DND-41 (cell line): ENCODE results near the gene CRK.

Experiments
- ATAC-seq: fragments of 200-7000 bp; cut with Tn5 transposase; 3 replicates; pipeline ENCODE4 v1.9.1; 2021; ENCODE audit warnings: low read depth; ENCODE audit not compliant: insufficient read depth
- DNase-seq: peaks from one replicate; pipeline ENCODE4 v3.0.0-alpha.2; 2020
- H2AFZ ChIP-seq: 2 replicates; pipeline ENCODE4 v1.6.0; 2012; ENCODE audit warnings: low read depth, low read length
- H3K27ac ChIP-seq: 2 replicates; pipeline ENCODE4 v1.5.1; 2012; ENCODE audit warnings: low read length, inconsistent platforms
- H3K27me3 ChIP-seq: fragments of 200-600 bp; sonication (generic); 2 replicates; pipeline ENCODE4 v1.6.0; 2012; ENCODE audit warnings: low read length, mild to moderate bottlenecking, inconsistent platforms; ENCODE audit not compliant: insufficient read depth, poor library complexity
- H3K36me3 ChIP-seq: 2 replicates; pipeline ENCODE4 v1.5.1; 2012; ENCODE audit warnings: low read length, inconsistent platforms; ENCODE audit not compliant: insufficient read depth
- H3K4me1 ChIP-seq: 2 replicates; pipeline ENCODE4 v1.5.1; 2012; ENCODE audit warnings: mild to moderate bottlenecking, low read length; ENCODE audit not compliant: insufficient read depth
- H3K4me2 ChIP-seq: 2 replicates; pipeline ENCODE4 v1.6.0; 2012; ENCODE audit warnings: mild to moderate bottlenecking, moderate library complexity, low read length, inconsistent platforms; ENCODE audit not compliant: insufficient read depth
- H3K4me3 ChIP-seq, 2 experiments: fragments of 200-600 bp in 1 of 2; shearing (Covaris generic) in 1 of 2; 2 replicates each; pipeline ENCODE4 v1.5.1; 2012 to 2016; ENCODE audit warnings: inconsistent platforms in 2 of 2, low read length in 2 of 2, mild to moderate bottlenecking in 2 of 2, low read depth in 1 of 2, moderate library complexity in 1 of 2
- H3K79me2 ChIP-seq: 2 replicates; pipeline ENCODE4 v1.6.0; 2012; ENCODE audit warnings: low read length, inconsistent platforms; ENCODE audit not compliant: insufficient read depth
- H3K9ac ChIP-seq: 2 replicates; pipeline ENCODE4 v1.6.0; 2012; ENCODE audit warnings: low read depth, mild to moderate bottlenecking, inconsistent platforms, low read length, moderate library complexity
- H3K9me3 ChIP-seq: 2 replicates; pipeline ENCODE4 v1.5.1; 2012; ENCODE audit warnings: low read length, moderate library complexity, mild to moderate bottlenecking, inconsistent platforms; ENCODE audit not compliant: insufficient read depth, severe bottlenecking
- H4K20me1 ChIP-seq: 2 replicates; pipeline ENCODE4 v1.6.0; 2012; ENCODE audit warnings: low read length; ENCODE audit not compliant: insufficient read depth
- CTCF ChIP-seq: IDR thresholded peaks from 2 replicates; pipeline ENCODE4 v1.5.1; 2012; ENCODE audit warnings: borderline replicate concordance, low read length, moderate library complexity, mild to moderate bottlenecking; ENCODE audit not compliant: poor library complexity, severe bottlenecking; ENCODE audit errors: extremely low read depth
- EZH2 ChIP-seq: IDR thresholded peaks from 3 replicates; pipeline ENCODE4 v1.6.1; 2012; ENCODE audit warnings: borderline replicate concordance, low read depth, mild to moderate bottlenecking, moderate library complexity, low read length, inconsistent platforms; ENCODE audit not compliant: severe bottlenecking

The CRK gene

GRCh38 chr17:1470755-1471462 lies 14.9 kb upstream of the CRK start:
- Histone ChIP-seq H3K27ac (no peak overlapping the region), H3K9me3 (no peaks in the 10 kb centered on the region), H3K9ac (no peak overlapping the region), H2AFZ (no peak overlapping the region), H3K4me2 (no peak overlapping the region), H3K36me3 (no peaks in the 10 kb centered on the region), H3K27me3 (no peaks in the 10 kb centered on the region), H3K79me2 (no peaks in the 10 kb centered on the region), H3K4me3 (no peak overlapping the region), H4K20me1 (0 out of 2 replicates have a peak, but pooled peaks cover 5% of the 10 kb centered on the region), H3K4me1 (no peaks in the 10 kb centered on the region)
- no peak for ATAC-seq
- no peak for DNase-seq
- no peak for TF ChIP-seq EZH2
- no peak for TF ChIP-seq CTCF

- Histone ChIP-seq H3K4me1 (no peaks in the 10 kb centered on the region), H3K4me3 (no peak overlapping the region), H3K9me3 (no peaks in the 10 kb centered on the region), H3K79me2 (no peaks in the 10 kb centered on the region), H3K27me3 (no peaks in the 10 kb centered on the region), H3K27ac (no peak overlapping the region), H4K20me1 (0 out of 2 replicates have a peak, but pooled peaks cover 5% of the 10 kb centered on the region), H3K4me2 (no peak overlapping the region), H3K9ac (no peak overlapping the region), H2AFZ (no peak overlapping the region), H3K36me3 (no peaks in the 10 kb centered on the region)
- DNase-seq: no peak
- ATAC-seq: no peak
- TF ChIP-seq CTCF (no peak), EZH2 (no peak)
These were observed 14.2 kb upstream of the CRK start for GRCh38 chr17:1470071-1470754.

- no peak for DNase-seq
These were observed 13.3 kb upstream of the CRK start for GRCh38 chr17:1469231-1469852.

More at GRCh38 chr17:1469231-1469852, 13.3 kb upstream of the CRK start:
- no peak overlapping the region for H2AFZ ChIP-seq
- no peaks in the 10 kb centered on the region for H3K4me1 ChIP-seq
- H3K36me3 ChIP-seq: no peaks in the 10 kb centered on the region
- H3K4me3 ChIP-seq: no peak overlapping the region
- H3K27ac ChIP-seq: no peak overlapping the region
- ATAC-seq: no peak
- H3K9ac ChIP-seq: no peak overlapping the region
- 0 out of 2 replicates have a peak, but pooled peaks cover 7% of the 10 kb centered on the region for H4K20me1 ChIP-seq
- H3K79me2 ChIP-seq: no peaks in the 10 kb centered on the region
- H3K9me3 ChIP-seq: no peaks in the 10 kb centered on the region
- TF ChIP-seq CTCF: no peak
- no peak for TF ChIP-seq EZH2
- H3K4me2 ChIP-seq: no peak overlapping the region
- H3K27me3 ChIP-seq: no peaks in the 10 kb centered on the region
